Suppressor macrophage (primary cell): ENCODE data around the gene UNC5C.
A peak's percentile ranks its signal among the peaks of the same experiment; 100 is the strongest.

Experiments used
- DNase-seq, 4 experiments: peaks; one replicate each; pipeline ENCODE4 v3.0.0-alpha.2; 2020 to 2022

UNC5C gene

DNA sequence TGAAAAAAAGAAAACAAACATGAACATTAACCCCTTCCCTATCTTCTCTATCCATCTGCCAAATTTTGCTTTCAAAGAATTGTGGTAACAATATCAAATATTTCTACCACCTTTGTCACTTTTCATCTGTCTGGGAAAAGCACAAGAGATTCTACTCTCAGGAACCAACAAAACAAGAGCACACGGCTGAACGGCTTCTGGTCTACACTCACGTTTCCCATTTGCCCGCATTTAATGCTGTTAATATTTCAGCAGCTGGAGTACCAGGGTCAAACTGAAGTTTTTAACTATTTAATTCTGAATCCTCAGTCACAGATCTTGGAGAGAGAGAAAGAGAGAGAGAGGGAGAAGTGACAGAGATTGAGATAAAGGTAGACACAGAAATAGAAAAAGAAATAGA lies 91.4 kb downstream of the UNC5C start:
- no peak for DNase-seq

- DNase-seq = no peak
Observed at GRCh38 chr4:95450294-95450693, 98.5 kb downstream of the UNC5C start.

DNA sequence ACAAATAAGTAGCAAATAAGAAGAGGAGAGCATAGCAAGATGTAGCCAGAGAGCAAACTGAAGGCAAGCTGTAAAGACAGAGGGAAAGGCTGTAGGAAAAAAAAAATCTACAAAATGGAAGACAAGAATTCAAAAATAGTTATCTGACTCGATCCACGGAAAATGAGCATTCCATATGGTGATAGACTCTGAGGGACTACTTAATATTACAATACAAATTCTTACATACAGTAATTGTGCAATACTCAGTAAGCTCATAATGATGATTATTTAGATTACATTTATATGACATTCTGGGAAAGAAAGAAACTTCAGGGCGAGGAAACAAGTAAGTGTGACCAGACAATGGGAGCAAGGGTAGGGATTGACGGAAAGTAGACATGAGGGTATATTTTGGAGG lies 102.6 kb downstream of the UNC5C start:
- DNase-seq = no peak

DNA sequence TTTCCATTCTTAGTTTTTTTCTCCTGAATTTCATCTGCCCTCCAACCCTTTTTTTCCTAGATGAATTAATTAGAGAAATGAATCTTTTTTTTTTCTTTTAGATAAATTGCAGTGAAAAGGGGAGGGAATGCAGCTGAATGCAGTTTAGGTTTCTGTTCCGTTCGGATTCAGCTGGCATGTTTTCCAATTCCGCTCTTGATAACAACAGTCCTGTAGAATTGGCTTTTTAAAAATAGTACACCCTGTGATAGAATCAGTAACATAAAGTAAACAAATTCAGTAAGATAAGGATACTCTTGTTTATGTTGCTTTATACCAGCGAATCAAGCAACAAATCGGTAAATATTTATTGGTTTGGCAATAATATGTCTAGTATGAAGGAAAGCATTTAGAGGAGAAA lies 103.5 kb downstream of the UNC5C start:
- DNase-seq = no peak

GRCh38 chr4:95444812-95445211 lies 104.0 kb downstream of the UNC5C start:
- no peak for DNase-seq

DNA sequence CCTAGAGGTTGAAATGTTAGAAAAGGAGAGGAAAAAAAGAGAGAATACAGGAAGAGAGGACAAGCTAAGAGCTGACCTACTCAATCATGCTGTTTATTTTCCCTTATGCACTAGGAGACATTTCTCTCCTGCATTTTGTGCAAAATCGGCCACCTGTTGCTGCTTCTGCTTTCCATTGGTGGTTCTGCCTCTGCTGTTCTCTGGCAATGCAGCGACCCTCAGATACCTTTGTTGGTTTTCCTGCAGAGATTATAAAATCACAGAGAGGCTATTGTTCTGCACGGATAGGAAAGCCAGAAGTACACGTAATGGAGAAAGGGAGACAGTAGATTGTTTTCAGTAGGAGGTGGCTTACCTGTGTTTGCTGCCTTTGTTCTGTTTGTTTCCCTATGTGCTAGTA lies 108.9 kb downstream of the UNC5C start:
- DNase-seq = no peak

DNA sequence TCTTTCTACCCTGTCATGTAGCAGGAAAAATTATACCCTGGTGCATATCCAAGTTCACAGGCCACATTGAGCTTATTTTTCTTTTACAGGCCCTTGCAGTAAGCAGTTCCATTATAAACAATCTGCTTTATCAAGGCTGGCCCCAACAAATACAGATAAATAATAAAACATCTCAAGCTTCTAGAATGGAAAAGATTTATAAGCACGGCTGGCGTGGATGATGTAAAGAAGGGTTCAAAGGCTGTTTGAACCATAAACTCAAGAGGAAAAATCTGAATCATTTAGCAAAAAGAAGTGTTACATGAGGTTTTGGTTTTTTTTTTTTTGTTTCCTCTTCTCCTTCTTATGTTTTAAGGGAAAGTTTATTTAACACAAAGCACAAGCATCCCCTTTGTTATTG lies 109.7 kb downstream of the UNC5C start:
- no peak for DNase-seq

- DNase-seq = no peak
Observed at GRCh38 chr4:95432466-95432865, 116.3 kb downstream of the UNC5C start.

- DNase-seq = no peak
Observed at GRCh38 chr4:95431678-95432077, 117.1 kb downstream of the UNC5C start.

- DNase-seq = no peak
Observed at GRCh38 chr4:95429416-95429815, 119.4 kb downstream of the UNC5C start.

- DNase-seq = no peak
Observed at GRCh38 chr4:95428291-95429070, 120.3 kb downstream of the UNC5C start.

DNA sequence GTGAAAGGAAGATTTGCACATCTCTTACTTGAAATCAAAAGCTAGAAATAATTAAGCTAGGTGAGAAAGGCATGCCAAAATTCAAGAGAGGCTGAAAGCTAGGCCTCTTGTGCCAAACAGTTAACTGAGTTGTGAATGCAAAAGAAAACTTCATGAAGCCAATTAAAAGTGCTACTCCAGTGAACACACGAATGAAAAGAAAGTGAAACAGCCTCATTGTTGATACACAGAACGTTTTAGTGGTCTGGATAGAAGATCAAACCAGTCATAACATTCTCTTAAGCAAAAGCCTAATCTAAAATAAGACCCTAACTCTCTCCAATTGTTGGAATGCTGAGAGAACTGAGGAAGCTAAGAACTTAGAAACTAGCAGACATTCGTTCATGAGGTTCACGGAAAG lies 122.3 kb downstream of the UNC5C start:
- DNase-seq = no peak

DNA sequence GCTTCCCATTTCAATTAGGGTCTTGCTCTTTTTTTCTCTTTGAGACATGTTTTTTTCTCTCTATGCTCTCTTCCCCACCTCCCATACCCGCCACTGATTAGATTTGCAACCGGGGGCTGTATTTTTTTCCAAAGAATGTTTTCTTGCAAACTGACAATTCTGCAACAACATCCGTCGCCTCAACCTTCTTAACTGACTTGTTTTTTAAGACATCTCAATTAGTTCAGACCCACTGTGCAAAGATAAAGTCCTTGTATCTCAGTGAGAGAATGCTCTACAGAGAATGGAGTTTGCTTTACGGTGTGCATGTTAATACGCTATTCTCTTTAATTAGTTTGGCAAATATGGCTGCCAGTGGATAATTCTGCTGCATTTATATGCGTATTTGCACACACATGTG lies 126.3 kb downstream of the UNC5C start:
- no peak for DNase-seq

DNA sequence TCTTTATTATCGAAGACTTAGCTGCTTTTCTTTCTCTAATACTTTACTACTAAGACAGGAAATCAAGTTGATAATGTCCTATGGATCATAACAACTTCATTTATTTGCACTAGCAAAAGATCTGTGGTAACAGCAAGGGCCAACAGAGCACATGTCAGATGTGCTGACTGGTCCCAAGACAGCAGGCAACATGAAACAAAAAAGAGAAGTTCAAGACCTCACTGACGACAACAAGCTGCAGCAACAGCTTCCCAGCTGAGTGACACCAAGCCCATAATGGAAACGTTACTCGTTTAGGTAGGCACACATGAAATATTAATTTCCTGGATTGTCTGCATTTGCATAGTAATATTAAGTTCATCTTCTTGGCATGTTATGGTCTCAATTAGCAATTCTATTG lies 126.9 kb downstream of the UNC5C start:
- DNase-seq = peak in 3 of 4 experiments; percentile 20 to 31 (median 27)

GRCh38 chr4:95417531-95417930 lies 131.2 kb downstream of the UNC5C start:
- no peak for DNase-seq

DNA sequence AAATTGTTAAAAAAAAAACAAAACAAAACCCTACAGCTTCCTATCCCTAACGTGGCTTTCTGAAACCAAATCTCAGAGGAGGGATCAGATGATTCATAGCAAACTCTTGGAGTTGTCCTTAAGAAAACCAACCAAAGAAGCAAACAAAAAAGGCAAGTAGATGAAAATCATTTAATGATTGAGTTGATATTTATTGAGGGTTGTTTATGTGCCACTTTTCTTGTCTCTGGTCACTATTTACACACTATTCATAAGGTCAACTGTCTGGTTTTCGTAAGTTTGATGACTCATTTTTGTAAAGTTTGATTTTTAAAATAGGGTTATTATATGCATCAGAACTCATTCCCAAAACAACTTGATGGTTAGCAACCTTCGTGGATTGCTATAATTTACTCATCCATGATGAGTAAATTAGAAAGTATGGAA lies 133.4 kb downstream of the UNC5C start:
- no peak for DNase-seq

- DNase-seq = no peak
Observed at GRCh38 chr4:95411371-95412088, 137.2 kb downstream of the UNC5C start.

GRCh38 chr4:95410387-95410977 lies 138.3 kb downstream of the UNC5C start:
- DNase-seq = no peak

DNA sequence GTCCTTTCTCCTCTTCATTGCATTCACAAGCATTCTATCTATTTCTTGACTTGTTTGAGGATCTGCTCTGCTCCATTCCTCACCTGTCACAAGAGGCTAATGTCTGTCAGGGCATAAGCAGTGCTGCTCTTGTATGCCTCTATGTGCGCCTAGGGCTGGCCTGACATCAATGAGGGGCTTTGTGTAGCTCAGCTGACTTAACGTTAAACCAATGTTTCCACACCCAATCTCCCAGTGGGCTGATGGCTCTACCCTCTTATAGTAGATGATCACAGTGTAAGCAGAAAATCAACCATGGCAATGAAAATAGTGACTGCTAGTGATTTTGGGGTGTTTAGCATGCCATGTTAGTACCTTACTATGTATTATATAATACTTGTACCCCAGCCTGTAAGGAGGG lies 139.0 kb downstream of the UNC5C start:
- no peak for DNase-seq

DNA sequence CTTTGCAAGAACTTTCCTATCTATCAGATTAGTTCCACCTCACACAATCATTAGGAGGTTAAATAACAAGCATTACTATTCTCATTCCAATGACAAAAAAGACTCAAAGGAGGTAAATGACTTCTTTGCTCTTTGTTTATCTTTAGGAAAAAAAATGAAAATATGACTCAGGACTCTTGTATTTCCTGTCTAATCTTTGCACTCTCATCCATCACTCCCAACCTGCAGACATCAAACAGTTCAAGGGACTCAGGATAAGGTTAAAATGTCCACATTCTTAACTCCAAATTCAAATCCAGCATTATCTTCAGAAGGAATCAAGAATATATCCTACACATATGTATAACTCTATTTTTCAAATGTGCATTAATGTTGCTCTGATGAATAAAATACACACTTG lies 139.6 kb downstream of the UNC5C start:
- DNase-seq = no peak

- DNase-seq = no peak
Observed at GRCh38 chr4:95402299-95402698, 146.5 kb downstream of the UNC5C start.

GRCh38 chr4:95398217-95398616 lies 150.6 kb downstream of the UNC5C start:
- no peak for DNase-seq

DNA sequence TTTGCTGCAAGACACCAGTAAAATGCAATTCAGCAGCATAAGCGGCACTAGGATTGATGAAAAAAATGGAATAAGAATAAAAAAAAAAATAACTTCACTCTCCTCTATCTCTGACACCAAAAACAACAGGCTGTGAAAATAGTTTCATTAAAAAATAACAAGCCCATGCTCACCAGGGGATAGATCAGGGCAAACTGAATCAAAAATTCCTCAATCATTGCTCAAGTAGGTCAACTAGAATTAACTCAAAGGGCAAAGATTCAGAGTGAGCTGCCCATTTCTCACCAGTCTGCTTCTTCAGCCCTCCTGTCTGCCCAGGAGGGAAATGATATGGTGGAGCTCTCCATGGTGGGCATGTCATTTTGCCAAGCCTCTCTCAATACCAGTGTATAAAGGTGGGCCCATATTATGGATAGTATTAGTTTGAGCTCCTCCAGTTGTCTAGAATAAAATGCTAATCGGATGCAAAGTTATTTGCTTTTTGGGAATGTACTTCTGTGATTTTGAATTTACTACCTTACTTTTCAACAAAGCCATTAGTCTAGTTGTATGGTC lies 153.9 kb downstream of the UNC5C start:
- DNase-seq = no peak

DNA sequence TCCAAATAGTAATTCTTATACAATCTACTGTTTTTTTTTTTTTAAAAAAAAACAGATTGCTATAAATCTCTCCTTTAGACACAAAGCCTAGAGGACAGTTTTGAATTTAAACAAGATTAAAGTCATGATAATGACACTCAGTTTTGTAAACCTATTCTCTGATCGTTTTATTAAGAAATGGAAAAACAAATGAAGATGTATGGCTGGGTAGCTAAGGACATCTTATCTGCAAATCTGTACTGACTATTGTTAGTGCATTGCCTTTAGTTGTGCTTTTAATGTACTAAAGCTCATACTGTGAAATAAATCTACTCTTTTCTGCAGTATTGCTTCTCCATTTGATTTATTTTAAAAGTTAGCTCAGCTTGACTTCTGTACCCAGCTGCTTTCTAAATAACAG lies 155.0 kb downstream of the UNC5C start:
- DNase-seq = no peak
